Pancreas (tissue), 10 donors: ENCODE measurements around the gene TMPRSS6. TPM values are rescaled to one million over a fixed set of nuclear protein-coding genes. Genes with fewer than 3 reads are reported as not detected.

Experiments used
- ATAC-seq, 4 donors: fragments of 200-7000 bp; cut with Tn5 transposase; one replicate each; pipeline versions ENCODE4 v1.8.0 to v1.9.1; 2020; ENCODE audit warnings: mild to moderate bottlenecking in 4 of 4, moderate library complexity in 4 of 4
- DNase-seq, 6 donors: peaks; one replicate each; pipeline ENCODE4 v3.0.0-alpha.2; 2020
- FAIRE-seq: peaks from 2 replicates; lab custom pipeline; 2012; peaks lifted over from hg19 to GRCh38; lab: Jason Lieb, UNC
- H3K27ac ChIP-seq, 4 donors: fragments of 200-600 bp; sonication (generic); 1 replicate in 3 of 4; 2 replicates in 1 of 4; pipeline versions ENCODE4 v1.5.0 to v1.8.0; 2020
- H3K27me3 ChIP-seq, 4 donors: fragments of 200-600 bp; one replicate each; pipeline ENCODE4 v1.8.0; 2021
- H3K36me3 ChIP-seq, 3 donors: fragments of 200-600 bp; sonication (generic) in 1 of 3; one replicate each; pipeline versions ENCODE4 v1.5.0 to v1.8.0; 2020 to 2021
- H3K4me1 ChIP-seq, 3 donors: fragments of 200-600 bp; one replicate each; pipeline ENCODE4 v1.8.0; 2021
- H3K4me3 ChIP-seq, 4 donors: fragments of 200-600 bp; sonication (generic) in 2 of 4; one replicate each; pipeline versions ENCODE4 v1.5.0 to v1.8.0; 2020 to 2021
- H3K9me3 ChIP-seq, 4 donors: fragments of 200-600 bp; one replicate each; pipeline ENCODE4 v1.8.0; 2021
- WGBS, 2 donors: extraction: QIAGEN DNeasy Blood & Tissue Kit; methylation state at CpG; one replicate each; pipeline ENCODE4 v1.1.7; 2013; 5-methylcytosine and 5-hydroxymethylcytosine counted together
- intact Hi-C, 3 donors: fragments of 100-400 bp; cut with DNase I; formaldehyde crosslinking; loops; one replicate each; pipeline versions ENCODE4 v1.11.1 to v1.14.2; 2022
- polyA plus RNA-seq, 2 donors: library from polyadenylated mRNA; stranded (reverse); fragments of 200-250 nt; gene quantifications; one replicate each; pipeline ENCODE4 v1.2.3, GENCODE V29; 2013
- total RNA-seq, 6 donors: library from RNA; stranded (reverse); fragmentation: NEBNext Ultra II Directional in 4 of 6; extraction: Animal tissue kit (Norgen Biotek cat#: 25700) in 4 of 6; gene quantifications; one replicate each; pipeline versions ENCODE4 v1.2.1 to v1.2.4, GENCODE V29; 2021 to 2023
- TF ChIP-seq, protein P1 (sequence below), 4 donors: fragments of 200-600 bp; sonication (generic) in 3 of 4; IDR thresholded peaks; one replicate each; pipeline versions ENCODE4 v1.5.0 to v1.8.0; 2021; ENCODE audit warnings: antibody characterized with exemption in 4 of 4
- donor health status: healthy with polysubstance abuse.
- donor health status: DM: no; HTN: no; CAD: no; lungs with moderate emphysema.
- donor health status: DM: no; HTN: no; CAD: no.
- donor health status: control.
- donor health status: control.
- donor health status: Bipolar disorder and iron deficiency.
- donor health status: DM: yes; HTN: yes; CAD: no.
- donor health status: DM: no; HTN: no; CAD: no.
- donor health status: DM: no; HTN: no; CAD: no.
- donor health status: DM: yes; HTN: yes; CAD: no.

The TMPRSS6 gene
- total and polyA plus RNA-seq, 8 donors, result 0.13 to 3.1 (median 0.33) TPM

DNA sequence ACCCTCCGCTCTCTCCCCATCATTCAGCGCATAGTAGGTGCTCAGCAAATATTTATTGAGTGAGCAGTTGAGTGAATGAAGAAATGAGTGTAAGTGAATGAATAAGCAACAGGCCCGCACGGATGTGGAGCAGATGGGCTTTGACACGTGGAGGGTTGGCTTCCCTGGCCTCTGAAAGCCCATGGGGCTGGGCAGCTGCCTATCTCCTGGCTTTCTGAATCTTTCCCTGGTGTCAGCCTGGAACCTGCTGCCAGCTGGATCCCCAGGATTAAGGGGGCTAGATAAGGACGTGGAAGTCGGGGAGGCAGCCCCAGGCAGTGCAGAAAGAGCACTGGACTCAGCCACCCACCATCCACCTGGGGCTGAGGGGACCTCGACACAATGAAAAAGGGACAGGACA is 27.6 kb upstream of the TMPRSS6 start:
- WGBS, 2 donors, result 62 to 74% methylated on average over 8 of the region's 8 CpGs
- H3K4me1 ChIP-seq, result no peaks in the 10 kb centered on the region
- FAIRE-seq, result no peak

DNA sequence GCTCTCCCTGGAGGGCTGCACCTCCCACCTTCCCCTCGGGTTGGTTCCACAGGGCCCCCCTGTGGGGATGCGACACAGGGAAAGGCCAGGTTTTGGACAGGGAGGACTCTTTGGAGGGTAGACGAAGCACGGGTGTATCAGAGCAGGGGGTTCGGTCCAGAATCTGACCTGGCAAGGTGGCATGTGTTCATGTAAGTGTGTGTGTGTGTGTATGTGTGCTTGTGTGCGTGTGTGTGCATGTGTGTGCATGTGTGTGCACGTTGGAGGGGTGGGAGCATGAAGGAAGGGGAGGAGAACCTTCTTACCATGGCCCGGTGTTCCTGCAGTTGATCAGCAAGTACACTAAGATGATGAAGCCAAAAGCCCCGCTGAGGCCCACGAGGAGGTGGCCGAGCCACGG is 25.5 kb upstream of the TMPRSS6 start:
- no peak overlapping the region for H3K4me3 ChIP-seq
- WGBS, 2 donors, result 71 to 77% methylated on average over 12 of the region's 12 CpGs
- H3K27ac ChIP-seq, result no peak overlapping the region
- FAIRE-seq (no peak), ATAC-seq (no peak), DNase-seq (no peak)
- H3K36me3 ChIP-seq, result no peaks in the 10 kb centered on the region
- H3K4me1 ChIP-seq, result no peaks in the 10 kb centered on the region
- intact Hi-C loops, result no loop called here
- no peaks in the 10 kb centered on the region for H3K9me3 ChIP-seq
- no peaks in the 10 kb centered on the region for H3K27me3 ChIP-seq
- TF ChIP-seq, protein P1, sequence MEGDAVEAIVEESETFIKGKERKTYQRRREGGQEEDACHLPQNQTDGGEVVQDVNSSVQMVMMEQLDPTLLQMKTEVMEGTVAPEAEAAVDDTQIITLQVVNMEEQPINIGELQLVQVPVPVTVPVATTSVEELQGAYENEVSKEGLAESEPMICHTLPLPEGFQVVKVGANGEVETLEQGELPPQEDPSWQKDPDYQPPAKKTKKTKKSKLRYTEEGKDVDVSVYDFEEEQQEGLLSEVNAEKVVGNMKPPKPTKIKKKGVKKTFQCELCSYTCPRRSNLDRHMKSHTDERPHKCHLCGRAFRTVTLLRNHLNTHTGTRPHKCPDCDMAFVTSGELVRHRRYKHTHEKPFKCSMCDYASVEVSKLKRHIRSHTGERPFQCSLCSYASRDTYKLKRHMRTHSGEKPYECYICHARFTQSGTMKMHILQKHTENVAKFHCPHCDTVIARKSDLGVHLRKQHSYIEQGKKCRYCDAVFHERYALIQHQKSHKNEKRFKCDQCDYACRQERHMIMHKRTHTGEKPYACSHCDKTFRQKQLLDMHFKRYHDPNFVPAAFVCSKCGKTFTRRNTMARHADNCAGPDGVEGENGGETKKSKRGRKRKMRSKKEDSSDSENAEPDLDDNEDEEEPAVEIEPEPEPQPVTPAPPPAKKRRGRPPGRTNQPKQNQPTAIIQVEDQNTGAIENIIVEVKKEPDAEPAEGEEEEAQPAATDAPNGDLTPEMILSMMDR (IDR thresholded peaks at IDR 0.05), result no peak

More for the DNA sequence above, 27.6 kb upstream of the TMPRSS6 start:
- Histone ChIP-seq H3K36me3 (no peaks in the 10 kb centered on the region), H3K4me3 (no peak overlapping the region), H3K27me3 (no peaks in the 10 kb centered on the region), H3K27ac (no peak overlapping the region), H3K9me3 (no peaks in the 10 kb centered on the region)
- ATAC-seq (no peak), DNase-seq (no peak)
- TF ChIP-seq, protein P1 (IDR thresholded peaks at IDR 0.05), result no peak
- intact Hi-C loops, result no loop called here

DNA sequence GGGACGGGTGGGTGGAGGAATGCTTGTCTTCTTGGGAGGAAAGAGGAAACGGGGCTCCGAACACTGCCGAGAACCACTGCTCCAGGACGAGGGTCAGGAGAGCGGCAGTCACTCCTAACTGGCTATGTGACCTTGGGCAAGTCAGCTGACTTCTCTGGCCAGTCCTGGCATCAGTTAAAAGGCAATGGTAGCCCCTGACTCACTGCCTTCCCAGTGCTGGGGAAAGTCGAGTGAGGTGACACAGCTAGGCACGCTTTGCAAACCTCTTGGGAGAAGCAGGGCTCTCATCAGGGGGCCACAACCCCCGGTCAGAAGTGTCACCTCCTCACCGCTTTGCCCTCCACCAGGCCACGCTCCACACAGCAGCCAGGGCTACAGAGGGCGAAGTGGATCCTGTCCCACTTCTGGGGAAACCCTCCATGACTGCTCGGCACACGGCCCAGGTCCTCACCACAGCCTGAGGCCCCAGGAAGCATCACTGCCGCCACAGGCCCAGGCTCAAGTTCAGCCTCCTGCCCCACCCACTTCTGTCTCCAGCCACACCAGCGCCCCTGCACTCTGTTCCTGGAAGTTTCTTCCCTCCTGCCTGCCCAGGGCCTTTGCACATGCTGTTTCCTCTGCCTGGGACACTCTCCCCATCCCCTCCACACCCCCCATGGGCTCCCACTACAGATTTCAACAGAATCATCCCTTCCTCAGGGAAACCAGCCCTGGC is 23.9 kb upstream of the TMPRSS6 start:
- intact Hi-C loops, result no loop called here
- TF ChIP-seq, protein P1 (IDR thresholded peaks at IDR 0.05), result no peak
- 61 to 62% methylated on average over 15 to 16 of the region's 16 CpGs for WGBS, 2 donors
- FAIRE-seq (no peak), DNase-seq (peak in 1 of 6 donors; percentile 25), ATAC-seq (peak in 3 of 4 donors; percentile 40 to 47 (median 42))
- Histone ChIP-seq H3K4me1 (no peaks in the 10 kb centered on the region), H3K9me3 (no peaks in the 10 kb centered on the region), H3K27ac (no peak overlapping the region), H3K4me3 (no peak overlapping the region), H3K36me3 (no peaks in the 10 kb centered on the region), H3K27me3 (no peaks in the 10 kb centered on the region)

DNA sequence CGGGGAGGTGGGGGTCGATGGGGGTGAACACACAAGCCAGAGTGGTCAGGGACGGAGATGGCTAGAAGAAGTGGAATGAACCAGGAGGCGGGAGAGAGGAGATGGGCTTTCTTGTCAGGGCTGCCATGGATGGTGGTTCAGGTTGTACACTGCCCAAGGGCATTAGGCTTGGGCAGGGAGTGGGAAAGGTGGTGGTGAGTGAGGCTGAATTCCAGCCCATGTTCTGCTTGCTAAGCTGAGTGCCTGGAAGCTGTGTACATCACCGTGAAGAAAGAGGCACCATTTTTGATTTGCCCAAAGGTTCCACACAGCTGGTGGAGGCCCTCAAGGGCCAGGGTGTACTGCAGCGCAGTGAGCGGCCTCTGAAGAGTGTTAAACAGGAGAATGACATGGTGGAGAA is 23.3 kb upstream of the TMPRSS6 start:
- H3K36me3 ChIP-seq, result no peaks in the 10 kb centered on the region
- no peak for ATAC-seq
- TF ChIP-seq, protein P1 (IDR thresholded peaks at IDR 0.05), result no peak
- 84 to 89% methylated on average over 7 of the region's 7 CpGs for WGBS, 2 donors
- H3K27ac ChIP-seq, result no peak overlapping the region
- H3K27me3 ChIP-seq, result no peaks in the 10 kb centered on the region
- H3K4me3 ChIP-seq, result no peak overlapping the region
- no peak for FAIRE-seq
- no peak for DNase-seq
- no peaks in the 10 kb centered on the region for H3K9me3 ChIP-seq
- H3K4me1 ChIP-seq, result no peaks in the 10 kb centered on the region
- intact Hi-C loops, result no loop called here

DNA sequence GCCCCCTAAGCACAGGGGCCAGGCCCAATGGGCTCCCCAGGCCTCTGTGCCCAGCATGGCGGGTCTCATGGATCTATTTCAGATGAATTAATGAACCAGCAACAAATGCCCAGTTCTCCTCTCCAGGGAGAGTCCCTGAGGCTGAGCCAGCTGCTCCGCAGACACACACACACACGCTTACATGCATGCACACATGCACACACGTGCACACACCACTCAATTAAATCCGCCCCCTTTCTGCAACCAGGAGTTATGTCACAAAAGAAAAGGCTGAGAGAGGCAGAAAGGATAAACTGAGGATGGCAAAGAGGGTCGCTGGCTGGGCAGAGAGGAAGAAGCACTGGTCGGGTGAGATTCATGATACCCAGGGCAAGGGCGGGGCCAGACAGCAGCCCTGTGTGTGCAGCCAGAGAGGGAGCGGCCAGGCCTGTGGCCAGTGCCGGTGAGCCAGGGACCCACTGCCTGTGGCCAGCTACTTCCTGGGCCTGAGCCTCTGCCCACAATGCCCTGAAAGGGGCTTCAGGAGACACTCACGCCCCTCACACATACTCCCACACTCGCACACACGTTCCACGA is 20.4 kb upstream of the TMPRSS6 start:
- FAIRE-seq (no peak), DNase-seq (no peak), ATAC-seq (no peak)
- no peaks in the 10 kb centered on the region for H3K36me3 ChIP-seq
- WGBS, 2 donors, result 78 to 86% methylated on average over 14 of the region's 14 CpGs
- H3K27me3 ChIP-seq, result no peaks in the 10 kb centered on the region
- intact Hi-C loops, result no loop called here
- H3K4me1 ChIP-seq, result no peaks in the 10 kb centered on the region
- TF ChIP-seq, protein P1 (IDR thresholded peaks at IDR 0.05), result no peak
- no peaks in the 10 kb centered on the region for H3K9me3 ChIP-seq
- H3K27ac ChIP-seq, result no peak overlapping the region
- no peak overlapping the region for H3K4me3 ChIP-seq
